ENCODE data around the gene DNMBP.

Gene DNMBP

GRCh38 chr10:99835947-99836346 lies 173.8 kb downstream of the DNMBP start:
- TF ChIP-seq GATA3 (IDR thresholded peaks at IDR 0.05; ENCODE audit: low read depth, low read length) (no peak), GATA2 (IDR thresholded peaks at IDR 0.05; ENCODE audit: low read depth, low read length) (no peak)

- TF ChIP-seq GATA2 (IDR thresholded peaks at IDR 0.05; ENCODE audit: low read depth, low read length), result no peak
- no peak for TF ChIP-seq GATA3 (IDR thresholded peaks at IDR 0.05; ENCODE audit: low read depth, low read length)
Measured at GRCh38 chr10:99834410-99834809, 175.3 kb downstream of the DNMBP start.

- no peak for TF ChIP-seq GATA2 (IDR thresholded peaks at IDR 0.05; ENCODE audit: low read depth, low read length)
- no peak for TF ChIP-seq GATA3 (IDR thresholded peaks at IDR 0.05; ENCODE audit: low read depth, low read length)
Measured at GRCh38 chr10:99832439-99832838, 177.3 kb downstream of the DNMBP start.

- TF ChIP-seq GATA3 (IDR thresholded peaks at IDR 0.05; ENCODE audit: low read depth, low read length) (no peak), GATA2 (IDR thresholded peaks at IDR 0.05; ENCODE audit: low read depth, low read length) (no peak)
Measured at GRCh38 chr10:99828464-99828863, 181.3 kb downstream of the DNMBP start.

GRCh38 chr10:99827936-99828335 lies 181.8 kb downstream of the DNMBP start:
- no peak for TF ChIP-seq GATA2 (IDR thresholded peaks at IDR 0.05; ENCODE audit: low read depth, low read length)
- TF ChIP-seq GATA3 (IDR thresholded peaks at IDR 0.05; ENCODE audit: low read depth, low read length), result no peak

All from SH-SY5Y (cell line).